Ishikawa (cell line): ENCODE data around the gene PPM1B.

Experiments used
- EP300 ChIP-seq: IDR thresholded peaks from 2 replicates; pipeline ENCODE4 v1.6.1; 2012; ENCODE audit warnings: borderline replicate concordance
- RAD21 ChIP-seq: IDR thresholded peaks from 2 replicates; pipeline ENCODE4 v1.6.1; 2012; ENCODE audit warnings: low read depth
- TAF1 ChIP-seq: IDR thresholded peaks from 2 replicates; pipeline ENCODE4 v1.6.1; 2012; ENCODE audit warnings: low read depth, mild to moderate bottlenecking
- ZBTB7A ChIP-seq: IDR thresholded peaks from 2 replicates; pipeline ENCODE4 v1.6.1; 2012; ENCODE audit warnings: low read depth
- TF ChIP-seq, protein P1 (sequence below): IDR thresholded peaks from 2 replicates; pipeline ENCODE4 v1.6.1; 2012
- TF ChIP-seq, protein P2 (sequence below): IDR thresholded peaks from 2 replicates; pipeline ENCODE4 v1.6.1; 2012; ENCODE audit warnings: low read depth, mild to moderate bottlenecking

DNA sequence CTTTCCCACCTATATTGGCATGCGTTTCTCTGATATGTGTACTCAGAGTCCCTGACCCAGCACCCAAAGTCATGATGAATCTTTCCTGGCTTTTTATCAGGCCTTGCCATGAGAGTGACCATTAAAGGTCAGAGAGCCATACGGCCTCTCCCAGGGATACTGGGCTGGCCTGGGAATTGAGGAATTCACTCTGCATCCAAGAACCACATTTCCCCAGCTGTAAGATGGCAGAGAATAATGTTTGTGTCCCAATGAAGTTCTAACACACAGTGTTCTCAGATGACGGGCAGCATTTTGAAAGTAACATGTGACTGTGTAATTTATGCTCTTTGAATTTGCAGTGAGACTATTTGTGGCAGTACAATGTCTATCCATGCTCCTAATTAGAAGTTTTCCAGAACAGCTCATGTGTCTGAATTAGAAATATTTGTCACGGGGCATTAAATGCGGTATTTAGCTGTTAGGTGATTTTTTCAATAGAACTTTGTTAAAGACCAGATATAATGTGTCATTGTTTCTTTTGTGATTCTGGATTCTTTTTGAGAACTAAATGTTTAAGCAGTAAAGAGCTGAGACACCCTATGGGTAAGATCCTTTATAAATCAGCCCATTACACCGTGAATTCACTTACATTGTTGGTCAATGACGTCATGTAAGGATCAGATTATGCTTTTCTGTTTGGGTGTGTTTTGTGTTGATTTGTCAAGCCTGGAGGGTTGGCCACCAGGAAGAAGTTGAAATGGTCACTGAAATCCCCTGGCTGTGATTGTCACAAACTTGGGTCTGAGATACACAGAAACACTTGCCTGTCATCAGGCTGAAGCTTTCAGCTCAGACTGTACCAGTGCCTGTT is 99.3 kb downstream of the PPM1B start:
- no peak for TF ChIP-seq RAD21
- no peak for TF ChIP-seq TAF1
- TF ChIP-seq EP300 = no peak; the same call in 1 of the 2 replicates
- TF ChIP-seq, protein P1, sequence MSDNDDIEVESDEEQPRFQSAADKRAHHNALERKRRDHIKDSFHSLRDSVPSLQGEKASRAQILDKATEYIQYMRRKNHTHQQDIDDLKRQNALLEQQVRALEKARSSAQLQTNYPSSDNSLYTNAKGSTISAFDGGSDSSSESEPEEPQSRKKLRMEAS = no peak
- no peak for TF ChIP-seq ZBTB7A
- TF ChIP-seq, protein P2, sequence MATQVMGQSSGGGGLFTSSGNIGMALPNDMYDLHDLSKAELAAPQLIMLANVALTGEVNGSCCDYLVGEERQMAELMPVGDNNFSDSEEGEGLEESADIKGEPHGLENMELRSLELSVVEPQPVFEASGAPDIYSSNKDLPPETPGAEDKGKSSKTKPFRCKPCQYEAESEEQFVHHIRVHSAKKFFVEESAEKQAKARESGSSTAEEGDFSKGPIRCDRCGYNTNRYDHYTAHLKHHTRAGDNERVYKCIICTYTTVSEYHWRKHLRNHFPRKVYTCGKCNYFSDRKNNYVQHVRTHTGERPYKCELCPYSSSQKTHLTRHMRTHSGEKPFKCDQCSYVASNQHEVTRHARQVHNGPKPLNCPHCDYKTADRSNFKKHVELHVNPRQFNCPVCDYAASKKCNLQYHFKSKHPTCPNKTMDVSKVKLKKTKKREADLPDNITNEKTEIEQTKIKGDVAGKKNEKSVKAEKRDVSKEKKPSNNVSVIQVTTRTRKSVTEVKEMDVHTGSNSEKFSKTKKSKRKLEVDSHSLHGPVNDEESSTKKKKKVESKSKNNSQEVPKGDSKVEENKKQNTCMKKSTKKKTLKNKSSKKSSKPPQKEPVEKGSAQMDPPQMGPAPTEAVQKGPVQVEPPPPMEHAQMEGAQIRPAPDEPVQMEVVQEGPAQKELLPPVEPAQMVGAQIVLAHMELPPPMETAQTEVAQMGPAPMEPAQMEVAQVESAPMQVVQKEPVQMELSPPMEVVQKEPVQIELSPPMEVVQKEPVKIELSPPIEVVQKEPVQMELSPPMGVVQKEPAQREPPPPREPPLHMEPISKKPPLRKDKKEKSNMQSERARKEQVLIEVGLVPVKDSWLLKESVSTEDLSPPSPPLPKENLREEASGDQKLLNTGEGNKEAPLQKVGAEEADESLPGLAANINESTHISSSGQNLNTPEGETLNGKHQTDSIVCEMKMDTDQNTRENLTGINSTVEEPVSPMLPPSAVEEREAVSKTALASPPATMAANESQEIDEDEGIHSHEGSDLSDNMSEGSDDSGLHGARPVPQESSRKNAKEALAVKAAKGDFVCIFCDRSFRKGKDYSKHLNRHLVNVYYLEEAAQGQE = no peak
